ENCODE measurements around the gene RNU7-1. TPM values are rescaled to one million over a fixed set of nuclear protein-coding genes. Genes with fewer than 3 reads are reported as not detected.
A peak's percentile ranks its signal among the peaks of the same experiment; 100 is the strongest.

Gene RNU7-1
- total RNA-seq, 1 experiment from 2014 or later, result not detected

DNA sequence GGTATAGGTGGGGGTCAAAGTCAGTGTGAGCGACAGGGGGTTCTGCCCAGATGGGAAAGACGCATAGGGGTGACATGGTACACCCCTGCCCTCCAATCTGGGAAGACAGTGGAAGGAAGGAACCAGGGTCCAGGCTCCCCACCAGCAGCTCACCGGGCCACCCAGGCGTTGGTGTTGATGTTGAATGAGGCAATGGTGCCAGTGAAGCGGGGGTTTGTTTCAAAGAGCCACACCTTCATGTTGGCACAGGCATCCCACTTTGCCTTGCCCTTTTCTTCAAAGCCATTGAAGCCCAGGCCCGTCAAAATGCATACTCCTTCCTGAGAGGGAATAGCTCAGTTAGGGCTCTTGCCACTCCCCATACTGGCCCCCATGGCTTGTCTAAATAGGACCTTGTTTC lies 34.6 kb downstream of the RNU7-1 start (continued):
- TF ChIP-seq E2F1 (CRISPR knock-in tag; IDR thresholded peaks at IDR 0.05), result no peak
- TF ChIP-seq, protein P1, sequence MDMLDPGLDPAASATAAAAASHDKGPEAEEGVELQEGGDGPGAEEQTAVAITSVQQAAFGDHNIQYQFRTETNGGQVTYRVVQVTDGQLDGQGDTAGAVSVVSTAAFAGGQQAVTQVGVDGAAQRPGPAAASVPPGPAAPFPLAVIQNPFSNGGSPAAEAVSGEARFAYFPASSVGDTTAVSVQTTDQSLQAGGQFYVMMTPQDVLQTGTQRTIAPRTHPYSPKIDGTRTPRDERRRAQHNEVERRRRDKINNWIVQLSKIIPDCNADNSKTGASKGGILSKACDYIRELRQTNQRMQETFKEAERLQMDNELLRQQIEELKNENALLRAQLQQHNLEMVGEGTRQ (CRISPR knock-in tag; IDR thresholded peaks at IDR 0.05), result no peak
- TF ChIP-seq SOX15 (CRISPR knock-in tag; IDR thresholded peaks at IDR 0.05), result no peak
- no peak for TF ChIP-seq ELF4 (CRISPR knock-in tag; IDR thresholded peaks at IDR 0.05; ENCODE audit: low read depth)
- TF ChIP-seq ATF2 (CRISPR knock-in tag; IDR thresholded peaks at IDR 0.05; ENCODE audit: borderline replicate concordance, low read depth), result no peak

- H3K27me3 Mint-ChIP-seq (ENCODE audit: low read depth), result no peaks in the 10 kb centered on the region
- DNase-seq (ENCODE audit: low spot score) (no peak), ATAC-seq (no peak)
- H3K4me3 Mint-ChIP-seq, result no peak overlapping the region
- H3K27ac Mint-ChIP-seq, result peak overlapping the region; percentile 76
- POLR2A ChIA-PET, result no interaction called here
- H3K36me3 Mint-ChIP-seq, result peaks cover 69% of the 10 kb centered on the region
- TF ChIP-seq ZNF396 (CRISPR knock-in tag; IDR thresholded peaks at IDR 0.05; ENCODE audit: borderline replicate concordance) (no peak), ATF1 (CRISPR knock-in tag; IDR thresholded peaks at IDR 0.05) (no peak), CREB1 (CRISPR knock-in tag; IDR thresholded peaks at IDR 0.05) (no peak), FOXK1 (CRISPR knock-in tag; IDR thresholded peaks at IDR 0.05) (no peak), NFATC4 (CRISPR knock-in tag; IDR thresholded peaks at IDR 0.05) (no peak), ELF4 (CRISPR knock-in tag; IDR thresholded peaks at IDR 0.05; ENCODE audit: low read depth) (no peak), NR3C1 (CRISPR knock-in tag; conservative IDR thresholded peaks at IDR 0.05; ENCODE audit: low read depth) (no peak), ATF2 (CRISPR knock-in tag; IDR thresholded peaks at IDR 0.05; ENCODE audit: borderline replicate concordance, low read depth) (no peak)
- peaks cover 12% of the 10 kb centered on the region for H3K4me1 Mint-ChIP-seq
- H3K9me3 Mint-ChIP-seq, result no peaks in the 10 kb centered on the region
- CTCF ChIA-PET, result interaction anchor here (1.2 kb wide), 1 partner anchor 14 kb away, joined by 4 read pairs; no protein-coding TSS in a partner anchor
Measured at GRCh38 chr12:6978611-6979011, 35.0 kb downstream of the RNU7-1 start.

GRCh38 chr12:6979021-6979420 lies 35.4 kb downstream of the RNU7-1 start:
- ChIA-PET CTCF (interaction anchor here (1.2 kb wide), 1 partner anchor 14 kb away, joined by 4 read pairs; no protein-coding TSS in a partner anchor), POLR2A (no interaction called here)
- Mint-ChIP-seq H3K9me3 (no peaks in the 10 kb centered on the region), H3K27ac (peak overlapping the region; percentile 76; the same call in 1 of the 2 replicates), H3K4me3 (no peak overlapping the region), H3K27me3 (ENCODE audit: low read depth) (no peaks in the 10 kb centered on the region), H3K4me1 (peaks cover 12% of the 10 kb centered on the region), H3K36me3 (peaks cover 65% of the 10 kb centered on the region)
- no peak for DNase-seq (ENCODE audit: low spot score)
- ATAC-seq, result no peak
- TF ChIP-seq TEAD4 (CRISPR knock-in tag; IDR thresholded peaks at IDR 0.05), result no peak
- TF ChIP-seq, protein P2, sequence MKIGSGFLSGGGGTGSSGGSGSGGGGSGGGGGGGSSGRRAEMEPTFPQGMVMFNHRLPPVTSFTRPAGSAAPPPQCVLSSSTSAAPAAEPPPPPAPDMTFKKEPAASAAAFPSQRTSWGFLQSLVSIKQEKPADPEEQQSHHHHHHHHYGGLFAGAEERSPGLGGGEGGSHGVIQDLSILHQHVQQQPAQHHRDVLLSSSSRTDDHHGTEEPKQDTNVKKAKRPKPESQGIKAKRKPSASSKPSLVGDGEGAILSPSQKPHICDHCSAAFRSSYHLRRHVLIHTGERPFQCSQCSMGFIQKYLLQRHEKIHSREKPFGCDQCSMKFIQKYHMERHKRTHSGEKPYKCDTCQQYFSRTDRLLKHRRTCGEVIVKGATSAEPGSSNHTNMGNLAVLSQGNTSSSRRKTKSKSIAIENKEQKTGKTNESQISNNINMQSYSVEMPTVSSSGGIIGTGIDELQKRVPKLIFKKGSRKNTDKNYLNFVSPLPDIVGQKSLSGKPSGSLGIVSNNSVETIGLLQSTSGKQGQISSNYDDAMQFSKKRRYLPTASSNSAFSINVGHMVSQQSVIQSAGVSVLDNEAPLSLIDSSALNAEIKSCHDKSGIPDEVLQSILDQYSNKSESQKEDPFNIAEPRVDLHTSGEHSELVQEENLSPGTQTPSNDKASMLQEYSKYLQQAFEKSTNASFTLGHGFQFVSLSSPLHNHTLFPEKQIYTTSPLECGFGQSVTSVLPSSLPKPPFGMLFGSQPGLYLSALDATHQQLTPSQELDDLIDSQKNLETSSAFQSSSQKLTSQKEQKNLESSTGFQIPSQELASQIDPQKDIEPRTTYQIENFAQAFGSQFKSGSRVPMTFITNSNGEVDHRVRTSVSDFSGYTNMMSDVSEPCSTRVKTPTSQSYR (CRISPR knock-in tag; IDR thresholded peaks at IDR 0.05), result no peak
- TF ChIP-seq, protein P3, sequence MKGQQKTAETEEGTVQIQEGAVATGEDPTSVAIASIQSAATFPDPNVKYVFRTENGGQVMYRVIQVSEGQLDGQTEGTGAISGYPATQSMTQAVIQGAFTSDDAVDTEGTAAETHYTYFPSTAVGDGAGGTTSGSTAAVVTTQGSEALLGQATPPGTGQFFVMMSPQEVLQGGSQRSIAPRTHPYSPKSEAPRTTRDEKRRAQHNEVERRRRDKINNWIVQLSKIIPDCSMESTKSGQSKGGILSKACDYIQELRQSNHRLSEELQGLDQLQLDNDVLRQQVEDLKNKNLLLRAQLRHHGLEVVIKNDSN (CRISPR knock-in tag; IDR thresholded peaks at IDR 0.05), result no peak
- TF ChIP-seq ELF4 (CRISPR knock-in tag; IDR thresholded peaks at IDR 0.05; ENCODE audit: low read depth), result no peak
- no peak for TF ChIP-seq SOX15 (CRISPR knock-in tag; IDR thresholded peaks at IDR 0.05)
- no peak for TF ChIP-seq SP1 (CRISPR knock-in tag; conservative IDR thresholded peaks at IDR 0.05)
- TF ChIP-seq ZNF121 (CRISPR knock-in tag; IDR thresholded peaks at IDR 0.05), result no peak
- TF ChIP-seq GRHL2 (CRISPR knock-in tag; IDR thresholded peaks at IDR 0.05; ENCODE audit: insufficient replicate concordance, severe bottlenecking), result no peak
- no peak for TF ChIP-seq ZBTB43 (CRISPR knock-in tag; IDR thresholded peaks at IDR 0.05)
- TF ChIP-seq E2F1 (CRISPR knock-in tag; IDR thresholded peaks at IDR 0.05), result no peak
- no peak for TF ChIP-seq ZNF512 (CRISPR knock-in tag; IDR thresholded peaks at IDR 0.05; ENCODE audit: borderline replicate concordance)
- TF ChIP-seq GABPB1 (CRISPR knock-in tag; IDR thresholded peaks at IDR 0.05), result no peak

Measured in WTC11 (cell line).